Endodermal cell (in vitro differentiated cells): Measurements from ENCODE around the gene PRRC2B. TPM values are rescaled to one million over a fixed set of nuclear protein-coding genes. Genes with fewer than 3 reads are reported as not detected.
A peak's percentile ranks its signal among the peaks of the same experiment; 100 is the strongest.

Source experiments
- DNase-seq: peaks from one replicate; pipeline ENCODE4 v3.0.0-alpha.2; 2017
- H3K27ac ChIP-seq: 2 replicates; pipeline ENCODE4 v1.5.1; 2013; ENCODE audit warnings: mild to moderate bottlenecking, low read depth, low read length, moderate library complexity
- H3K27me3 ChIP-seq: 2 replicates; pipeline ENCODE4 v1.6.1; 2013; ENCODE audit warnings: mild to moderate bottlenecking, low read length, moderate library complexity; ENCODE audit not compliant: insufficient read depth, control insufficient read depth, poor library complexity, severe bottlenecking
- H3K36me3 ChIP-seq: 2 replicates; pipeline ENCODE4 v1.7.0; 2013; ENCODE audit warnings: mild to moderate bottlenecking, low read length, moderate library complexity; ENCODE audit not compliant: control insufficient read depth, insufficient read depth
- H3K4me1 ChIP-seq: one replicate; pipeline ENCODE4 v1.7.0; 2013; ENCODE audit warnings: low read length; ENCODE audit not compliant: control insufficient read depth, insufficient read depth
- H3K4me3 ChIP-seq: 2 replicates; pipeline ENCODE4 v1.5.1; 2013; ENCODE audit warnings: mild to moderate bottlenecking, low read length, moderate library complexity
- H3K9ac ChIP-seq: 2 replicates; pipeline ENCODE4 v1.6.1; 2013; ENCODE audit warnings: mild to moderate bottlenecking, low read length, moderate library complexity; ENCODE audit not compliant: poor library complexity, severe bottlenecking; ENCODE audit errors: extremely low read depth
- H3K9me3 ChIP-seq: 2 replicates; pipeline ENCODE4 v1.6.1; 2013; ENCODE audit warnings: mild to moderate bottlenecking, low read length, moderate library complexity; ENCODE audit not compliant: control insufficient read depth
- H3K27ac Mint-ChIP-seq: 2 replicates; pipeline ENCODE4 v1.8.0; 2020; ENCODE audit warnings: mixed read lengths
- H3K27me3 Mint-ChIP-seq: 2 replicates; pipeline ENCODE4 v1.8.0; 2021; ENCODE audit warnings: mild to moderate bottlenecking, mixed read lengths; ENCODE audit not compliant: insufficient read depth
- H3K36me3 Mint-ChIP-seq: 2 replicates; pipeline ENCODE4 v1.8.0; 2020; ENCODE audit warnings: low read depth, mixed read lengths
- H3K4me1 Mint-ChIP-seq: 2 replicates; pipeline ENCODE4 v1.8.0; 2020; ENCODE audit warnings: mixed read lengths
- H3K4me3 Mint-ChIP-seq: 2 replicates; pipeline ENCODE4 v1.8.0; 2020; ENCODE audit warnings: mild to moderate bottlenecking, moderate library complexity, mixed read lengths
- H3K9me3 Mint-ChIP-seq: 2 replicates; pipeline ENCODE4 v1.8.0; 2020; ENCODE audit warnings: mild to moderate bottlenecking, mixed read lengths
- CTCF ChIP-seq: fragments of 200-600 bp; sonication (generic); conservative IDR thresholded peaks from 2 replicates; pipeline ENCODE4 v1.5.0; 2021; ENCODE audit warnings: antibody characterized with exemption, mild to moderate bottlenecking
- WGBS, 2 experiments: methylation state at CpG; one replicate each; pipeline versions ENCODE4 v1.1.5 to v1.1.7; 2013; ENCODE audit warnings: missing lambda C conversion rate in 2 of 2, mixed read lengths in 1 of 2; ENCODE audit not compliant: insufficient coverage in 1 of 2, insufficient read length in 1 of 2; 5-methylcytosine and 5-hydroxymethylcytosine counted together
- total RNA-seq, 2 donors: library from RNA; stranded (reverse); fragmentation: NEBNext Ultra II Directional in 1 of 2; extraction: Animal tissue kit (Norgen Biotek cat#: 25700) in 1 of 2; gene quantifications; 2 replicates in 1 of 2; 3 replicates in 1 of 2; pipeline ENCODE4 v1.2.1, GENCODE V29; 2021

The PRRC2B gene
- total RNA-seq, 2 donors from 2014 or later: 309 to 334 TPM

- Mint-ChIP-seq H3K27me3 (no peaks in the 10 kb centered on the region), H3K36me3 (peaks cover 13% of the 10 kb centered on the region), H3K4me1 (peaks cover 47% of the 10 kb centered on the region), H3K9me3 (no peaks in the 10 kb centered on the region), H3K4me3 (peak overlapping the region; percentile 96), H3K27ac (peak overlapping the region; percentile 87)
- no peak for TF ChIP-seq CTCF
- 45 to 58% methylated on average over 1 to 3 of the region's 3 CpGs for WGBS, 2 experiments
- peak overlapping the region; percentile 70 for H3K27ac ChIP-seq
- H3K27me3 ChIP-seq: no peaks in the 10 kb centered on the region
- H3K4me3 ChIP-seq: peak overlapping the region; percentile 93
- peaks cover 12% of the 10 kb centered on the region for H3K36me3 ChIP-seq
- no peak for DNase-seq
- no peaks in the 10 kb centered on the region for H3K9me3 ChIP-seq
- H3K4me1 ChIP-seq: peaks cover 12% of the 10 kb centered on the region
- H3K9ac ChIP-seq: peak overlapping the region; percentile 99
Observed at GRCh38 chr9:131396626-131397025, 2.7 kb downstream of the PRRC2B start.

GRCh38 chr9:131397100-131397790 lies 3.4 kb downstream of the PRRC2B start:
- Histone ChIP-seq H3K36me3 (peaks cover 16% of the 10 kb centered on the region), H3K4me3 (peak overlapping the region; percentile 93), H3K9me3 (no peaks in the 10 kb centered on the region), H3K9ac (peak overlapping the region; percentile 99), H3K4me1 (peaks cover 12% of the 10 kb centered on the region), H3K27ac (peak overlapping the region; percentile 70), H3K27me3 (no peaks in the 10 kb centered on the region)
- peaks cover 50% of the 10 kb centered on the region for H3K4me1 Mint-ChIP-seq
- TF ChIP-seq CTCF: no peak
- H3K27ac Mint-ChIP-seq: peak overlapping the region; percentile 87
- peak; percentile 85 for DNase-seq
- H3K36me3 Mint-ChIP-seq: peaks cover 15% of the 10 kb centered on the region
- H3K9me3 Mint-ChIP-seq: no peaks in the 10 kb centered on the region
- H3K4me3 Mint-ChIP-seq: peak overlapping the region; percentile 96
- 14 to 28% methylated on average over 1 to 8 of the region's 8 CpGs for WGBS, 2 experiments
- H3K27me3 Mint-ChIP-seq: no peaks in the 10 kb centered on the region

GRCh38 chr9:131398204-131398603 lies 4.3 kb downstream of the PRRC2B start:
- Histone ChIP-seq H3K9ac (no peak overlapping the region), H3K27me3 (no peaks in the 10 kb centered on the region), H3K9me3 (no peaks in the 10 kb centered on the region), H3K27ac (no peak overlapping the region), H3K4me3 (peak overlapping the region; percentile 93), H3K4me1 (peaks cover 16% of the 10 kb centered on the region), H3K36me3 (peaks cover 19% of the 10 kb centered on the region)
- 88% methylated on average over 7 to 9 of the region's 9 CpGs for WGBS, 2 experiments
- Mint-ChIP-seq H3K4me1 (peaks cover 52% of the 10 kb centered on the region), H3K27ac (peak overlapping the region; percentile 87), H3K36me3 (peaks cover 22% of the 10 kb centered on the region), H3K27me3 (no peaks in the 10 kb centered on the region), H3K9me3 (no peaks in the 10 kb centered on the region), H3K4me3 (peak overlapping the region; percentile 96)
- TF ChIP-seq CTCF: no peak
- no peak for DNase-seq
